Measurements from ENCODE around the gene ARRB1.

Gene ARRB1

GRCh38 chr11:75388386-75389275, 37.2 kb upstream of the ARRB1 start:
- H3K27ac ChIP-seq (ENCODE audit: low read length): no peak overlapping the region

GRCh38 chr11:75387736-75388294, 36.4 kb upstream of the ARRB1 start:
- TF ChIP-seq EZH2phosphoT487 (IDR thresholded peaks at IDR 0.05; ENCODE audit: low read depth) (no peak), CTCF (IDR thresholded peaks at IDR 0.05; ENCODE audit: low read depth, low read length) (no peak)
- Histone ChIP-seq H3K4me3 (ENCODE audit: low read length) (no peak overlapping the region), H2AFZ (ENCODE audit: low read depth, low read length) (no peak overlapping the region), H4K20me1 (ENCODE audit: insufficient read depth, low read length) (no peaks in the 10 kb centered on the region), H3K36me3 (replicated peaks; ENCODE audit: low read depth, low read length) (no peaks in the 10 kb centered on the region), H3K27ac (ENCODE audit: low read length) (no peak overlapping the region), H3K27me3 (ENCODE audit: low read depth, low read length) (peaks cover 14% of the 10 kb centered on the region), H3K9ac (ENCODE audit: low read length) (no peak overlapping the region), H3K79me2 (ENCODE audit: low read length) (no peaks in the 10 kb centered on the region), H3K4me2 (ENCODE audit: low read length) (no peak overlapping the region), H3K4me1 (ENCODE audit: low read length) (peaks cover 12% of the 10 kb centered on the region), H3K9me3 (ENCODE audit: insufficient read depth, low read length) (no peaks in the 10 kb centered on the region)

More at GRCh38 chr11:75388386-75389275, 37.2 kb upstream of the ARRB1 start:
- Histone ChIP-seq H3K4me2 (ENCODE audit: low read length) (peak overlapping the region; percentile 58), H3K79me2 (ENCODE audit: low read length) (no peaks in the 10 kb centered on the region), H3K4me1 (ENCODE audit: low read length) (peaks cover 12% of the 10 kb centered on the region), H2AFZ (ENCODE audit: low read depth, low read length) (peak overlapping the region; percentile 80), H3K9ac (ENCODE audit: low read length) (0 out of 2 replicates have a peak overlapping the region, but pooled peaks have one; percentile 1), H3K27me3 (ENCODE audit: low read depth, low read length) (peaks cover 14% of the 10 kb centered on the region), H3K4me3 (ENCODE audit: low read length) (peak overlapping the region; percentile 41), H3K36me3 (replicated peaks; ENCODE audit: low read depth, low read length) (no peaks in the 10 kb centered on the region), H3K9me3 (ENCODE audit: insufficient read depth, low read length) (no peaks in the 10 kb centered on the region), H4K20me1 (ENCODE audit: insufficient read depth, low read length) (no peaks in the 10 kb centered on the region)
- no peak for TF ChIP-seq EZH2phosphoT487 (IDR thresholded peaks at IDR 0.05; ENCODE audit: low read depth)
- peak; percentile 95 for TF ChIP-seq CTCF (IDR thresholded peaks at IDR 0.05; ENCODE audit: low read depth, low read length)

GRCh38 chr11:75386942-75387630, 35.6 kb upstream of the ARRB1 start:
- H2AFZ ChIP-seq (ENCODE audit: low read depth, low read length): no peak overlapping the region
- H3K4me1 ChIP-seq (ENCODE audit: low read length): peaks cover 12% of the 10 kb centered on the region
- H3K4me2 ChIP-seq (ENCODE audit: low read length): no peak overlapping the region
- no peak overlapping the region for H3K9ac ChIP-seq (ENCODE audit: low read length)
- H3K36me3 ChIP-seq (replicated peaks; ENCODE audit: low read depth, low read length): no peaks in the 10 kb centered on the region
- H3K27ac ChIP-seq (ENCODE audit: low read length): no peak overlapping the region
- peaks cover 14% of the 10 kb centered on the region for H3K27me3 ChIP-seq (ENCODE audit: low read depth, low read length)
- no peak for TF ChIP-seq EZH2phosphoT487 (IDR thresholded peaks at IDR 0.05; ENCODE audit: low read depth)
- TF ChIP-seq CTCF (IDR thresholded peaks at IDR 0.05; ENCODE audit: low read depth, low read length): no peak
- H4K20me1 ChIP-seq (ENCODE audit: insufficient read depth, low read length): no peaks in the 10 kb centered on the region
- no peaks in the 10 kb centered on the region for H3K9me3 ChIP-seq (ENCODE audit: insufficient read depth, low read length)
- H3K79me2 ChIP-seq (ENCODE audit: low read length): no peaks in the 10 kb centered on the region
- no peak overlapping the region for H3K4me3 ChIP-seq (ENCODE audit: low read length)

All from OCI-LY3 (cell line).